Tibial nerve (tissue), 4 donors: ENCODE data around the gene URAD.

Experiments used
- CTCF ChIP-seq, 5 experiments: fragments of 200-600 bp in 3 of 5; fragments of 450-650 bp in 2 of 5; sonication (generic) in 3 of 5; IDR thresholded peaks; one replicate each; pipeline ENCODE4 v1.5.1; 2016 to 2019; ENCODE audit warnings: antibody characterized with exemption in 5 of 5, mild to moderate bottlenecking in 3 of 5, moderate library complexity in 2 of 5
- EP300 ChIP-seq, 2 donors: sonication (generic); formaldehyde crosslinking; IDR thresholded peaks; one replicate each; pipeline ENCODE4 v1.6.1; 2017; ENCODE audit warnings: antibody characterized with exemption in 2 of 2, mild to moderate bottlenecking in 1 of 2
- POLR2A ChIP-seq, 2 donors: fragments of 450-650 bp; IDR thresholded peaks; one replicate each; pipeline ENCODE4 v1.6.1; 2017; ENCODE audit warnings: antibody characterized with exemption in 2 of 2, mild to moderate bottlenecking in 2 of 2, moderate library complexity in 2 of 2

- TF ChIP-seq CTCF (IDR thresholded peaks at IDR 0.05) (no peak), POLR2A (IDR thresholded peaks at IDR 0.05) (no peak), EP300 (IDR thresholded peaks at IDR 0.05) (no peak)
These were observed 25.0 kb upstream of the URAD start for GRCh38 chr13:28013482-28013881.
